Measurements from ENCODE around the gene NOTCH1.

NOTCH1 gene

GRCh38 chr9:136516191-136516654, 29.6 kb downstream of the NOTCH1 start:
- H3K36me3 ChIP-seq (ENCODE audit: control insufficient read depth, insufficient read depth, low read length), result peaks cover 87% of the 10 kb centered on the region
- no peak for DNase-seq
- no peaks in the 10 kb centered on the region for H3K4me1 ChIP-seq (ENCODE audit: control insufficient read depth, insufficient read depth, low read length, poor library complexity, severe bottlenecking)
- no peaks in the 10 kb centered on the region for H3K27me3 ChIP-seq (replicated peaks; ENCODE audit: control insufficient read depth, insufficient read depth, low read length, poor library complexity, severe bottlenecking)
- no peaks in the 10 kb centered on the region for H3K9me3 ChIP-seq (ENCODE audit: control insufficient read depth, low read length)
- H3K27ac ChIP-seq (ENCODE audit: insufficient read depth, low read length, poor library complexity, severe bottlenecking), result no peak overlapping the region
- H3K4me3 ChIP-seq (ENCODE audit: insufficient read depth, low read depth, low read length, poor library complexity, severe bottlenecking), result no peak overlapping the region

- DNase-seq, result no peak
- no peaks in the 10 kb centered on the region for H3K27me3 ChIP-seq (replicated peaks; ENCODE audit: control insufficient read depth, insufficient read depth, low read length, poor library complexity, severe bottlenecking)
- peaks cover 96% of the 10 kb centered on the region for H3K36me3 ChIP-seq (ENCODE audit: control insufficient read depth, insufficient read depth, low read length)
- H3K4me1 ChIP-seq (ENCODE audit: control insufficient read depth, insufficient read depth, low read length, poor library complexity, severe bottlenecking), result no peaks in the 10 kb centered on the region
- no peaks in the 10 kb centered on the region for H3K9me3 ChIP-seq (ENCODE audit: control insufficient read depth, low read length)
- no peak overlapping the region for H3K4me3 ChIP-seq (ENCODE audit: insufficient read depth, low read depth, low read length, poor library complexity, severe bottlenecking)
- no peak overlapping the region for H3K27ac ChIP-seq (ENCODE audit: insufficient read depth, low read length, poor library complexity, severe bottlenecking)
Observed at GRCh38 chr9:136515276-136515675, 30.6 kb downstream of the NOTCH1 start.

- H3K27ac ChIP-seq (ENCODE audit: insufficient read depth, low read length, poor library complexity, severe bottlenecking), result no peak overlapping the region
- H3K4me3 ChIP-seq (ENCODE audit: insufficient read depth, low read depth, low read length, poor library complexity, severe bottlenecking), result no peak overlapping the region
- H3K4me1 ChIP-seq (ENCODE audit: control insufficient read depth, insufficient read depth, low read length, poor library complexity, severe bottlenecking), result no peaks in the 10 kb centered on the region
- no peak for DNase-seq
- H3K27me3 ChIP-seq (replicated peaks; ENCODE audit: control insufficient read depth, insufficient read depth, low read length, poor library complexity, severe bottlenecking), result no peaks in the 10 kb centered on the region
- H3K9me3 ChIP-seq (ENCODE audit: control insufficient read depth, low read length), result no peaks in the 10 kb centered on the region
- H3K36me3 ChIP-seq (ENCODE audit: control insufficient read depth, insufficient read depth, low read length), result peaks cover 96% of the 10 kb centered on the region
Observed at GRCh38 chr9:136514022-136514714, 31.7 kb downstream of the NOTCH1 start.

GRCh38 chr9:136513191-136513590, 32.7 kb downstream of the NOTCH1 start:
- Histone ChIP-seq H3K36me3 (ENCODE audit: control insufficient read depth, insufficient read depth, low read length) (peaks cover 96% of the 10 kb centered on the region), H3K27ac (ENCODE audit: insufficient read depth, low read length, poor library complexity, severe bottlenecking) (no peak overlapping the region)
- DNase-seq, result no peak

GRCh38 chr9:136512651-136513071, 33.2 kb downstream of the NOTCH1 start:
- no peak overlapping the region for H3K27ac ChIP-seq (ENCODE audit: insufficient read depth, low read length, poor library complexity, severe bottlenecking)
- no peak overlapping the region for H3K4me3 ChIP-seq (ENCODE audit: insufficient read depth, low read depth, low read length, poor library complexity, severe bottlenecking)
- H3K36me3 ChIP-seq (ENCODE audit: control insufficient read depth, insufficient read depth, low read length), result peaks cover 96% of the 10 kb centered on the region
- DNase-seq, result no peak
- no peaks in the 10 kb centered on the region for H3K9me3 ChIP-seq (ENCODE audit: control insufficient read depth, low read length)
- H3K4me1 ChIP-seq (ENCODE audit: control insufficient read depth, insufficient read depth, low read length, poor library complexity, severe bottlenecking), result no peaks in the 10 kb centered on the region
- no peaks in the 10 kb centered on the region for H3K27me3 ChIP-seq (replicated peaks; ENCODE audit: control insufficient read depth, insufficient read depth, low read length, poor library complexity, severe bottlenecking)

More at GRCh38 chr9:136513191-136513590, 32.7 kb downstream of the NOTCH1 start:
- Histone ChIP-seq H3K9me3 (ENCODE audit: control insufficient read depth, low read length) (no peaks in the 10 kb centered on the region), H3K4me3 (ENCODE audit: insufficient read depth, low read depth, low read length, poor library complexity, severe bottlenecking) (no peak overlapping the region), H3K27me3 (replicated peaks; ENCODE audit: control insufficient read depth, insufficient read depth, low read length, poor library complexity, severe bottlenecking) (no peaks in the 10 kb centered on the region), H3K4me1 (ENCODE audit: control insufficient read depth, insufficient read depth, low read length, poor library complexity, severe bottlenecking) (no peaks in the 10 kb centered on the region)

- DNase-seq, result no peak
- H3K27ac ChIP-seq (ENCODE audit: insufficient read depth, low read length, poor library complexity, severe bottlenecking), result no peak overlapping the region
- H3K9me3 ChIP-seq (ENCODE audit: control insufficient read depth, low read length), result no peaks in the 10 kb centered on the region
- H3K4me1 ChIP-seq (ENCODE audit: control insufficient read depth, insufficient read depth, low read length, poor library complexity, severe bottlenecking), result no peaks in the 10 kb centered on the region
- H3K4me3 ChIP-seq (ENCODE audit: insufficient read depth, low read depth, low read length, poor library complexity, severe bottlenecking), result no peak overlapping the region
- peaks cover 97% of the 10 kb centered on the region for H3K36me3 ChIP-seq (ENCODE audit: control insufficient read depth, insufficient read depth, low read length)
- no peaks in the 10 kb centered on the region for H3K27me3 ChIP-seq (replicated peaks; ENCODE audit: control insufficient read depth, insufficient read depth, low read length, poor library complexity, severe bottlenecking)
Observed at GRCh38 chr9:136511670-136512592, 33.9 kb downstream of the NOTCH1 start.

- no peaks in the 10 kb centered on the region for H3K4me1 ChIP-seq (ENCODE audit: control insufficient read depth, insufficient read depth, low read length, poor library complexity, severe bottlenecking)
- DNase-seq, result no peak
- no peaks in the 10 kb centered on the region for H3K27me3 ChIP-seq (replicated peaks; ENCODE audit: control insufficient read depth, insufficient read depth, low read length, poor library complexity, severe bottlenecking)
- H3K9me3 ChIP-seq (ENCODE audit: control insufficient read depth, low read length), result no peaks in the 10 kb centered on the region
- no peak overlapping the region for H3K27ac ChIP-seq (ENCODE audit: insufficient read depth, low read length, poor library complexity, severe bottlenecking)
- peaks cover 97% of the 10 kb centered on the region for H3K36me3 ChIP-seq (ENCODE audit: control insufficient read depth, insufficient read depth, low read length)
- H3K4me3 ChIP-seq (ENCODE audit: insufficient read depth, low read depth, low read length, poor library complexity, severe bottlenecking), result no peak overlapping the region
Observed at GRCh38 chr9:136511144-136511669, 34.6 kb downstream of the NOTCH1 start.

- no peak overlapping the region for H3K27ac ChIP-seq (ENCODE audit: insufficient read depth, low read length, poor library complexity, severe bottlenecking)
- no peaks in the 10 kb centered on the region for H3K27me3 ChIP-seq (replicated peaks; ENCODE audit: control insufficient read depth, insufficient read depth, low read length, poor library complexity, severe bottlenecking)
- no peaks in the 10 kb centered on the region for H3K4me1 ChIP-seq (ENCODE audit: control insufficient read depth, insufficient read depth, low read length, poor library complexity, severe bottlenecking)
- peaks cover 97% of the 10 kb centered on the region for H3K36me3 ChIP-seq (ENCODE audit: control insufficient read depth, insufficient read depth, low read length)
- DNase-seq, result no peak
- no peaks in the 10 kb centered on the region for H3K9me3 ChIP-seq (ENCODE audit: control insufficient read depth, low read length)
- H3K4me3 ChIP-seq (ENCODE audit: insufficient read depth, low read depth, low read length, poor library complexity, severe bottlenecking), result no peak overlapping the region
Observed at GRCh38 chr9:136510561-136510960, 35.3 kb downstream of the NOTCH1 start.

- Histone ChIP-seq H3K36me3 (ENCODE audit: control insufficient read depth, insufficient read depth, low read length) (peaks cover 97% of the 10 kb centered on the region), H3K27ac (ENCODE audit: insufficient read depth, low read length, poor library complexity, severe bottlenecking) (no peak overlapping the region)
Observed at GRCh38 chr9:136509549-136509948, 36.3 kb downstream of the NOTCH1 start.

More at GRCh38 chr9:136509549-136509948, 36.3 kb downstream of the NOTCH1 start:
- H3K27me3 ChIP-seq (replicated peaks; ENCODE audit: control insufficient read depth, insufficient read depth, low read length, poor library complexity, severe bottlenecking), result no peaks in the 10 kb centered on the region
- no peak overlapping the region for H3K4me3 ChIP-seq (ENCODE audit: insufficient read depth, low read depth, low read length, poor library complexity, severe bottlenecking)
- no peaks in the 10 kb centered on the region for H3K9me3 ChIP-seq (ENCODE audit: control insufficient read depth, low read length)
- no peak for DNase-seq
- H3K4me1 ChIP-seq (ENCODE audit: control insufficient read depth, insufficient read depth, low read length, poor library complexity, severe bottlenecking), result no peaks in the 10 kb centered on the region
